K562 (cell line): ENCODE results near the gene CD22. TPM values are rescaled to one million over a fixed set of nuclear protein-coding genes. Genes with fewer than 3 reads are reported as not detected.

Experiments used
- EP400 ChIP-seq: fragments of 450-650 bp; IDR thresholded peaks from 2 replicates; pipeline ENCODE4 v1.6.1; 2017; ENCODE audit warnings: antibody characterized with exemption, mild to moderate bottlenecking, moderate library complexity
- HBP1 ChIP-seq: fragments of 450-650 bp; formaldehyde crosslinking; IDR thresholded peaks from 2 replicates; pipeline ENCODE4 v1.4.0; 2022; ENCODE audit warnings: missing genetic modification characterization
- KLF1 ChIP-seq: fragments of 450-650 bp; IDR thresholded peaks from 2 replicates; pipeline ENCODE4 v1.6.1; 2016; ENCODE audit warnings: missing genetic modification characterization, missing compliant biosample characterization
- PCBP1 ChIP-seq: fragments of 200-400 bp; formaldehyde crosslinking; IDR thresholded peaks from 2 replicates; pipeline ENCODE4 v1.6.1; 2018; ENCODE audit warnings: mild to moderate bottlenecking, low read depth, low read length; ENCODE audit not compliant: poor library complexity, severe bottlenecking
- RREB1 ChIP-seq: fragments of 250-450 bp; sonication (Bioruptor Pico); IDR thresholded peaks from 2 replicates; pipeline ENCODE4 v1.4.0; 2020
- TOE1 ChIP-seq, 2 experiments: fragments of 450-650 bp in 1 of 2; sonication (generic) in 1 of 2; formaldehyde crosslinking in 1 of 2; IDR thresholded peaks; 2 replicates each; pipeline versions ENCODE4 v1.7.1 to v1.8.0; 2016 to 2022; ENCODE audit warnings: borderline replicate concordance in 2 of 2, mild to moderate bottlenecking in 2 of 2, antibody characterized with exemption in 1 of 2, inconsistent platforms in 1 of 2, low read depth in 1 of 2, missing genetic modification reagents in 1 of 2, moderate library complexity in 1 of 2
- ZNF280A ChIP-seq: fragments of 450-650 bp; IDR thresholded peaks from 2 replicates; pipeline ENCODE4 v1.6.1; 2018; ENCODE audit warnings: mild to moderate bottlenecking, low read depth; ENCODE audit not compliant: partially characterized antibody
- ZNF407 ChIP-seq: fragments of 450-650 bp; IDR thresholded peaks from 2 replicates; pipeline ENCODE4 v1.6.1; 2016; ENCODE audit warnings: low read depth
- polyA plus RNA-seq, 8 experiments: library from polyadenylated mRNA; depleted of rRNA in 4 of 8; stranded (reverse) in 5 of 8; unstranded in 3 of 8; fragments of >200 nt; fragmentation: Nextera tagmentation in 2 of 8; fragmentation: Illumina TruSeq in 1 of 8; extraction: Ambion mirVana in 2 of 8; extraction: Trizol in 1 of 8; gene quantifications; 2 replicates each; pipeline versions ENCODE4 v1.2.1 to v1.2.3, GENCODE V29; 2011 to 2014; ENCODE audit warnings: inconsistent platforms in 1 of 8, missing spikeins in 1 of 8
- total RNA-seq, 7 experiments: library from RNA; depleted of rRNA in 6 of 7; stranded (reverse); fragments of >200 nt in 6 of 7; fragmentation: Illumina TruSeq in 2 of 7; extraction: Trizol in 2 of 7; gene quantifications; 2 replicates each; pipeline versions ENCODE4 v1.2.1 to v1.2.3, GENCODE V29; 2011 to 2021; ENCODE audit warnings: low replicate concordance in 1 of 7

CD22 gene
- total and polyA plus RNA-seq, 9 of the 15 experiments (the other 6 are each of a cell fraction or from before 2014, with no cell fraction given): 0.29 to 5.0 (median 3.5) TPM

- TF ChIP-seq HBP1 (0 out of 2 replicates have a peak, but pooled peaks have one; percentile 6), ZNF407 (no peak), PCBP1 (no peak), EP400 (peak; percentile 82), ZNF280A (no peak), TOE1 (IDR thresholded peaks at IDR 0.05; ENCODE audit: borderline replicate concordance) (peak; percentile 70), TOE1 (CRISPR knock-in tag; IDR thresholded peaks at IDR 0.05; ENCODE audit: borderline replicate concordance, low read depth) (no peak), RREB1 (CRISPR knock-in tag) (no peak), KLF1 (peak; percentile 99)
These were observed 51.6 kb downstream of the CD22 start (continued) for GRCh38 chr19:35380450-35381124.
